Measurements from ENCODE around the gene BPIFB3. TPM values are rescaled to one million over a fixed set of nuclear protein-coding genes. Genes with fewer than 3 reads are reported as not detected.

Gene BPIFB3
- total and polyA plus RNA-seq, 9 of the 15 experiments (the other 6 are each of a cell fraction or from before 2014, with no cell fraction given): not detected

GRCh38 chr20:33038243-33038642 is 15.5 kb upstream of the BPIFB3 start:
- no peak for FAIRE-seq
- 1% methylated on average over 4 of the region's 4 CpGs for WGBS (ENCODE audit: insufficient coverage, low coverage, missing lambda C conversion rate)
- CTCF ChIA-PET (ENCODE audit: low intra/inter-chr PET ratio): no interaction called here

GRCh38 chr20:33042430-33042829 is 11.3 kb upstream of the BPIFB3 start:
- ATAC-seq: no peak
- CTCF ChIA-PET (ENCODE audit: low intra/inter-chr PET ratio): no interaction called here
- Histone ChIP-seq H3K27ac (ENCODE audit: extremely low read depth, low read depth, low read length) (no peak overlapping the region), H3K27me3 (ENCODE audit: control insufficient read depth in 2 of 2, insufficient read depth in 2 of 2, low read length in 2 of 2) (peaks cover 0 to 12% of the 10 kb centered on the region in 2 experiments; a peak in 2 of 5 replicates), H3K9me1 (ENCODE audit: control insufficient read depth, insufficient read depth, low read length) (no peaks in the 10 kb centered on the region), H4K20me1 (replicated peaks; ENCODE audit: control insufficient read depth, insufficient read depth, low read length) (no peaks in the 10 kb centered on the region; the same call in 1 of the 2 replicates), H3K9me3 (replicated peaks; ENCODE audit: control insufficient read depth, insufficient read depth, low read depth, low read length) (no peaks in the 10 kb centered on the region; the same call in none of the 2 replicates), H3K4me3 (no peak overlapping the region), H3K9ac (ENCODE audit: insufficient read depth in 1 of 2, low read depth in 2 of 2, low read length in 2 of 2) (no peak overlapping the region), H3K36me3 (ENCODE audit: control insufficient read depth, insufficient read depth, low read length) (no peaks in the 10 kb centered on the region), H2AFZ (ENCODE audit: low read depth, low read length) (no peak overlapping the region), H3K4me1 (replicated peaks in 1 of 2; ENCODE audit: control insufficient read depth in 2 of 2, insufficient read depth in 2 of 2, low read length in 2 of 2) (no peaks in the 10 kb centered on the region), H3K79me2 (ENCODE audit: control insufficient read depth, insufficient read depth, low read length) (no peaks in the 10 kb centered on the region), H3K4me2 (ENCODE audit: insufficient read depth, low read length) (no peak overlapping the region)
- in situ Hi-C loops (cut with MboI) (no loop called here), intact Hi-C loops (cut with micrococcal nuclease) (no loop called here)
- WGBS (ENCODE audit: insufficient coverage, low coverage, missing lambda C conversion rate): 0% methylated on average over 3 of the region's 3 CpGs
- DNase-seq (ENCODE audit: extremely low read depth in 1 of 4, low spot score in 3 of 4): no peak
- POLR2A ChIA-PET: no interaction called here
- FAIRE-seq: no peak
- BruUV-seq (replicated peaks): no TSS peak
- TF ChIP-seq ZFP36 (IDR thresholded peaks at IDR 0.05; ENCODE audit: low read depth, low read length, partially characterized antibody): no peak
- TF ChIP-seq TEAD2 (tag; IDR thresholded peaks at IDR 0.05): no peak
- TF ChIP-seq NELFE (IDR thresholded peaks at IDR 0.05; ENCODE audit: insufficient read depth, insufficient read length): no peak
- TF ChIP-seq HBP1 (CRISPR knock-in tag; IDR thresholded peaks at IDR 0.05): no peak
- TF ChIP-seq U2AF1 (optimal IDR thresholded peaks at IDR 0.05; ENCODE audit: low read depth, low read length): no peak
- no peak for TF ChIP-seq TCF7L2 (IDR thresholded peaks at IDR 0.05; ENCODE audit: low read depth, low read length)
- no peak for TF ChIP-seq ZNF77 (CRISPR knock-in tag; IDR thresholded peaks at IDR 0.05)

More at GRCh38 chr20:33038243-33038642, 15.5 kb upstream of the BPIFB3 start:
- Histone ChIP-seq H3K4me3 (no peak overlapping the region), H3K79me2 (ENCODE audit: control insufficient read depth, insufficient read depth, low read length) (no peaks in the 10 kb centered on the region), H3K27ac (ENCODE audit: extremely low read depth, low read depth, low read length) (no peak overlapping the region), H2AFZ (ENCODE audit: low read depth, low read length) (no peak overlapping the region), H4K20me1 (replicated peaks; ENCODE audit: control insufficient read depth, insufficient read depth, low read length) (no peaks in the 10 kb centered on the region; the same call in 1 of the 2 replicates), H3K27me3 (ENCODE audit: control insufficient read depth in 2 of 2, insufficient read depth in 2 of 2, low read length in 2 of 2) (peaks cover 0 to 39% of the 10 kb centered on the region in 2 experiments; a peak in 2 of 5 replicates), H3K36me3 (ENCODE audit: control insufficient read depth, insufficient read depth, low read length) (no peaks in the 10 kb centered on the region), H3K4me1 (replicated peaks in 1 of 2; ENCODE audit: control insufficient read depth in 2 of 2, insufficient read depth in 2 of 2, low read length in 2 of 2) (no peaks in the 10 kb centered on the region), H3K9me3 (replicated peaks; ENCODE audit: control insufficient read depth, insufficient read depth, low read depth, low read length) (no peaks in the 10 kb centered on the region), H3K9me1 (ENCODE audit: control insufficient read depth, insufficient read depth, low read length) (no peaks in the 10 kb centered on the region), H3K9ac (ENCODE audit: insufficient read depth in 1 of 2, low read depth in 2 of 2, low read length in 2 of 2) (no peak overlapping the region), H3K4me2 (ENCODE audit: insufficient read depth, low read length) (no peak overlapping the region)
- BruUV-seq (replicated peaks): no TSS peak
- no peak for TF ChIP-seq PCBP1 (IDR thresholded peaks at IDR 0.05; ENCODE audit: low read depth, low read length, poor library complexity, severe bottlenecking)
- no peak for TF ChIP-seq RBM34 (IDR thresholded peaks at IDR 0.05; ENCODE audit: borderline replicate concordance, insufficient read depth, low read length)
- no peak for TF ChIP-seq HNRNPH1 (optimal IDR thresholded peaks at IDR 0.05; ENCODE audit: low read depth, low read length)
- TF ChIP-seq TAL1 (IDR thresholded peaks at IDR 0.05): no peak
- in situ Hi-C loops (cut with MboI): no loop called here
- POLR2A ChIA-PET: interaction anchor here (0.6 kb wide), 1 partner anchor 28 kb away, joined by 3 read pairs; no protein-coding TSS in a partner anchor
- intact Hi-C loops (cut with micrococcal nuclease): no loop called here
- ATAC-seq: no peak
- DNase-seq (ENCODE audit: extremely low read depth in 1 of 4, low spot score in 3 of 4): no peak
